Fibroblast of villous mesenchyme (primary cell): Measurements from ENCODE around the gene C1orf167. TPM values are rescaled to one million over a fixed set of nuclear protein-coding genes. Genes with fewer than 3 reads are reported as not detected.

Experiments used
- DNase-seq: peaks from one replicate; pipeline ENCODE4 v3.0.0-alpha.2; 2010; ENCODE audit warnings: low read depth
- H3K4me3 ChIP-seq: 2 replicates; pipeline ENCODE4 v1.5.1; 2011; ENCODE audit warnings: low read depth, mild to moderate bottlenecking, low read length
- total RNA-seq: library from RNA; depleted of rRNA; stranded (reverse); fragments of >200 nt; gene quantifications from 2 replicates; pipeline ENCODE4 v1.2.3, GENCODE V29; 2012
- TF ChIP-seq, protein P1 (sequence below): IDR thresholded peaks from 2 replicates; pipeline ENCODE4 v1.5.1; 2012; ENCODE audit warnings: low read depth, mild to moderate bottlenecking, low read length; ENCODE audit not compliant: insufficient read depth

C1orf167 gene
- total RNA-seq, 1 donor, result under 0.01 TPM

DNA sequence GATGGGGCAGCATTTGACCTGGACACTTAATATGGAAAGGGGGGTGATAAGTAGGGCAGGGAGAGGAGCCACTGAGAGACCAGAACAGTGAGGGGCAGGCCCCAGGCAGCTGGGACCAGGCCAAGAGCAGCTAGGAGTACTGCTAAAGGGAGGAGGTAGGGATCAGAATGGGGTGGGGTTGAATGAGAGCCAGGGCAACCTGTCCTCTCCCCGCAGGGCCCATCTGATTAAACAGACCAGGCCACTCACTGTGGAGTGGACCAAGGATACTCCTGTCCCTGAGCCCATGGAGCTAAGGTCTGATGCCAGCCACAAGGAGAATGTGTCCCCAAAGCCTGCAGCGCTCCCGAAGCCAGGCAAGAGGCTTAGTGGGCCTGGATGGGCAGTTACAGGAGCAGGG, 2.1 kb downstream of the C1orf167 start:
- no peak overlapping the region for H3K4me3 ChIP-seq
- DNase-seq, result no peak
- TF ChIP-seq, protein P1, sequence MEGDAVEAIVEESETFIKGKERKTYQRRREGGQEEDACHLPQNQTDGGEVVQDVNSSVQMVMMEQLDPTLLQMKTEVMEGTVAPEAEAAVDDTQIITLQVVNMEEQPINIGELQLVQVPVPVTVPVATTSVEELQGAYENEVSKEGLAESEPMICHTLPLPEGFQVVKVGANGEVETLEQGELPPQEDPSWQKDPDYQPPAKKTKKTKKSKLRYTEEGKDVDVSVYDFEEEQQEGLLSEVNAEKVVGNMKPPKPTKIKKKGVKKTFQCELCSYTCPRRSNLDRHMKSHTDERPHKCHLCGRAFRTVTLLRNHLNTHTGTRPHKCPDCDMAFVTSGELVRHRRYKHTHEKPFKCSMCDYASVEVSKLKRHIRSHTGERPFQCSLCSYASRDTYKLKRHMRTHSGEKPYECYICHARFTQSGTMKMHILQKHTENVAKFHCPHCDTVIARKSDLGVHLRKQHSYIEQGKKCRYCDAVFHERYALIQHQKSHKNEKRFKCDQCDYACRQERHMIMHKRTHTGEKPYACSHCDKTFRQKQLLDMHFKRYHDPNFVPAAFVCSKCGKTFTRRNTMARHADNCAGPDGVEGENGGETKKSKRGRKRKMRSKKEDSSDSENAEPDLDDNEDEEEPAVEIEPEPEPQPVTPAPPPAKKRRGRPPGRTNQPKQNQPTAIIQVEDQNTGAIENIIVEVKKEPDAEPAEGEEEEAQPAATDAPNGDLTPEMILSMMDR, result no peak

DNA sequence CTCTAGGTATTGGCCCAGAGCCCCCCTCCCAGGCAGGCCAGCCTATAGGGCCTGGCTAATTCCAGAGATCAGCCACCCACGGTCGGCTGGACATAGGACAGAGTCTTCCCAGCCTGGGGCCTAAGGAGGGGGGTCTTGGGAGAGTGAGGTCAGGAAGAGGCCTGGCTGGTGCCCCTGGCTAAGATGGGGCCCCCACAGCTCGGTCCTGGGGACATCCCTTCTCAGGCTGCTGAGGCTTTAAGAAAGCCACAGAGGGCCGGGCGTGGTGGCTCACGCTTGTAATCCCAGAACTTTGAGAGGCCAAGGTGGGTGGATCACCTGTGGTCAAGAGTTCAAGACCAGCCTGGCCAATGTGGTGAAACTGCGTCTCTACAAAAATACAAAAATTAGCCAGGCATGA, 2.5 kb downstream of the C1orf167 start:
- H3K4me3 ChIP-seq, result no peak overlapping the region
- DNase-seq, result no peak
- TF ChIP-seq, protein P1, result no peak

DNA sequence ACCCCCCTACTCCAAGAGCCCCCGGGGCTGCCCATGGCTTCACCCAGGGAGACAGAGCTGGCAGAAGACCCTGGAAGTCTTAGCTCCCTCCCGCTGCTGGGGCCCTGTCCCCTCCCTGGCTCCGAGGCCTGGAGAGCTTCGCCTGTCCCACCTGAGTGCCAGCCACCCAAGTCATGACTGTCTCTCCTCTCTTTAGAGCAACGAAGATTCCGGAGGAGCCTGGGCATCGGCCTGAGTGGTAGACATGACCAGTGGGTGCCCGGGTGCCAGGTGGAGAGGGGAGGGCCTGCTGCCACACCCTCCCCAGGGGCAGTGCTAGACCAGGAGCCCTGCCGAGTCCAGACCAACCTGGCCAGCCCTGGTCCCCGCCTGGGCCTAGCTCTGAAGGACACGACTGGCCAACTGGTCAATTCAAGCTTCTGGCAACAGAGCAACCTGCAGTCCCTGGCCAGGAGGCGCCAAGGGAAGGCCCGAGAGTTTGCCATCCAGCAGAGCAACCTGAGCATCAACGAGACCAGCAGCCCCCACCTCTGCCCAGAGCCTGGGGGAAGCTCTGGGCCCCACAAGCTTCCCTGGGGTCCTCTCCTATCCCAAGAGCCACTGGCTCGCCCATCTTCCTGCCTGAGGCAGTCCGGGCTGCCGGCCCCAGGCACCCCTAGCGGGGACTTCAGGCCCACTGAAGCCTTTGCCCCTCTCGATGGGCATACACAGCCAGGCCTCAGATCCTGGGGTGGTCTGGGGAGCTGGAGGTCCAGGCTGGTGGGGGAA, 3.9 kb downstream of the C1orf167 start:
- no peak overlapping the region for H3K4me3 ChIP-seq
- DNase-seq, result no peak
- TF ChIP-seq, protein P1, result no peak

DNA sequence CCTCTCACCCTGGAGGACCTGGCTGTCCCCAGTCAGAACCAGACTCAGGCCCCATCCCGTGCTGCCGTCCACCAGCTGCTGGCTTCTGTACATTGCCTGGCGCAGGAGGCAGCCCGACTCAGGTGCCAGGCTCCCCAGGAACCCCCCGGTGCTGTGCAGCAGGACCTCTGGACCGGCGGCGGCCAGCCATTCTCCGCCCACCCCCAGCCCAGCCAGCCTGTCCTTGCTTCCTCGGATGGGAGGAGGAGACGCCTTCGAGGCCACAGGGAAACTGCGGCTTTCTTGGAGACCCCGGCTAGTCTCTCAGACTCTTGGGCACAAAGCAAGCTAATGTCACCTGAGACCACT, 4.4 kb downstream of the C1orf167 start:
- DNase-seq, result no peak
- no peak overlapping the region for H3K4me3 ChIP-seq
- TF ChIP-seq, protein P1, result no peak

DNA sequence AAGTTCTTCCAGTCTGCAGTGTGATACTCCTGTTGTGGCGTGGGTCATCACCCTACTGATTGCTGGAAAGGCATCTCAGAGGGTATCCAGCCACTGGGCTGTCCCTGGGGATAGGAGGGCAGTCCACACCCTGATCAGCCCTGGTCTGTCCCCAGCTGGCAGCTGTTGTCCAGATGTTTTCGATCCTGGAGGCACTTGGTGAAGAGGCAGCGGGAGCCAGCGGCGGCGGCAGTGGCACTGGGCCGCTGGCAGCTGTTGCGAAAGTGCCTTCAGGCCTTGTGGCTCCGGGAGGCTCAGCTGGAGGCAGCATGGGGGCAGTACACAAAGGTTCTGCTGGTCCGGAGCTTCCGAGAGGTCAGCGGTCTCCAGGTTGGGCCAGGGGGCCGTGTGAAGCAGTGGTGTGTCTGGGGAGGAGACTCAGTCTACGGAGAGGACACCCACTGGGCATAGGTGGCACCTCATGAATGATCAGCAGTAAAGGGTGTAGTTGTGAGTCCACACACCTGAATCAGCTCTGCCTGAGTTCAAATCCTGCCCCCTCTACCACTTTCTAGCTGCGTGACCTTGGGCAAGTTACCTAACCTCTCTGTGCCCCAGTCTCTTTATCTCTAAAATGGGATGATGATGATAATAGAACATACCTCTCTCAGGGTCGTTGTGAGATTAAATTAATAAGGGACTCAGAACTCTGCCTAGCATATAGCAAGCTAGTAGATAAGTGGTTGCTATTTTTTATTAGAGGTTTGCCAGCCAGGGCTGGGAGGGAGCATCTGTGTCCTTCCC, 6.1 kb downstream of the C1orf167 start:
- DNase-seq, result peak; percentile 30
- H3K4me3 ChIP-seq, result no peak overlapping the region
- TF ChIP-seq, protein P1, result no peak

DNA sequence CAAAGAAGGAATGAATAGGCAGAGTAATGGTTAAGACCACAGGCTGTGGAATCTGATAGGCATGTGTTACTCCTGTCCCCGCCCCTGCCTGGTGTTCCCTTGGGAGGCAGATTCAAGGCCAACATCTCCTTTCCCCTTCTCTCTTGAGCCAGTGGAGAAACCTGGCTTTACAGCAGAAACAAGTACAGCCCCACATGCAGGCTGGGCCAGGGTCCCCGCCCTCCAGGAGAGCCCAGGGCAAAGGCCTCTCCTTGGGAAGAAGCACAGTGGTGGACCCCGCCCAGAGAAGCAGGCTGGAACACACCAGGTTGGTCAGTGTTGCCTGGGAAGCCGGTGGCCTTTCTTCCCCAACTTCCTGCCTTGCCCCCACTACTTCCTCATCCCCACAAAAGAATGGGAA, 6.8 kb downstream of the C1orf167 start:
- DNase-seq, result no peak
- TF ChIP-seq, protein P1, result no peak
- H3K4me3 ChIP-seq, result no peak overlapping the region

DNA sequence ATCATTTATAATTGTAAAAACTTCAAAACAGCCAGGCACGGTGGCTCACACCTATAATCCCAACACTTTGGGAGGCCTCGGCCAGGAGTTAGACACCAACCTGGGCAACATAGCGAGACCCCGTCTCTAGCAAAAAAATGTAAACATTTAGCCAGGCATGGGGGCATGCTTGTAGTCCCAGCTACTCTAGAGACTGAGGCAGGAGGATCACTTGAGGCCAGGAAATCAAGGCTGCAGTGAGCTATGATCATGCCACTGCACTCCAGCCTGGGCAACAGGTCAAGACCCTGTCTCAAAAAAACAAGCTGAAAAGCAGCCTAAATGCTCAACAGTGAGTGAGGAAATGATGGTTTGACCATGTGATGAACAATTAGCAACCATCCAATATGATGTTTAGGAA, 7.3 kb downstream of the C1orf167 start:
- no peak for DNase-seq
- TF ChIP-seq, protein P1, result no peak
- no peak overlapping the region for H3K4me3 ChIP-seq
